HG02938 (cell line): ENCODE results near the gene HMX2.
"Not testable (repeated sequence)": the region's sequence is repeated elsewhere in the genome, so short reads cannot be mapped to it uniquely, and the experiment has no call there.

Experiments used
- ATAC-seq: cut with Tn5 transposase; IDR thresholded peaks from one replicate; pipeline ENCODE4 v1.9.1; 2021; ENCODE audit warnings: mild to moderate bottlenecking, moderate library complexity; ENCODE audit not compliant: unreplicated experiment

HMX2 gene

DNA sequence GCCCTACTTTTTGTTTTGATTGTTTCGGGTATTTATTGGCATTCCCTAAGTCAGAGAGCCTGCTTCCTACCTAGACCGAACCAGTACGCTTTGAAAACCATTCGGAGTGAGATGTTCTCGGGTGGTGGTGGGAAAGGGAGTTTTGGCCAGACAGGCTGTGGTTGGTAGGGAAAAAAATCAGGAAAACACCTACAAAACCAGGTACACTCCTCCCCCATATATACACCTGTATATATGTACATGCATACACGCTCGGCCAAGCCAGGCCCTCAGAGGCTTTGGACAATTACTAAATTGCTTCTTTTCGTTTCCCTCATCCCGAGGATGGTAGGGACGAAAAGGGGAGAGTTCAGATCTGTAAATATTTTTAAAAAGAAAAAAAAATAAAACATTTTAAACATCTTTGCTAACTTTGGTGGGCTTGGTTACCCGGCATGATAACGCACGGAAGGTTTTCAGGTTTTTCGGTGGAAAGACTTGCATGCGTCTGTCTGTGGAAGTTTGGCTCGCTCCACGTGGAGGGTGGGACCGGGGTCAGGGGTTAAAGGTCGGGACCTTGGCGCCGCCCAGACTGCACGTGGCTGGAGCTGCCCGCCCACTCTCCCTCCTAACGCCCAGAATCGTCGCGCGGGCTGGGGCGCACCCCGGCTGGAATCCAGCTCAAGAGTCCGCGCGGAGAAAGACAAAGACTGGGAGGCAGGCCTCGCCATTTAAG, 2.5 kb downstream of the HMX2 start:
- no peak for ATAC-seq

GRCh38 chr10:123150986-123151736, 3.2 kb downstream of the HMX2 start:
- no peak for ATAC-seq

DNA sequence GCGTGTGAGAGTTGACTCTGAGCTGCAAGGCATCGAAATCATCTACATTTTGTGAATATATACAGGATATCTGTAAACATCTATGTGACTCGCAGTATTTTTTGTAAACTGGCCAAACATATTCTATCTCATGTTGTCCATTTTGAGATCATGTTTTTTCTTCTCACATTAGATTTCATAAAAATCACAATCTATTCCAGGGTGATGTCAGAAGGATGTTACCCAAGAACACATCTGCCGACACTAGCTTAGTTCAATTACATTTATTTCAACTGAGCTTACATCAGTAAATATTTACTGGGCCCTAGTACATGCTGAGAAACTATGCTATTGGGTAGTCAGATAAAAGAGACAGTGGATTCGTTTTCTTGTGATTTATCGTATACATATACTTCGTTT, 3.8 kb downstream of the HMX2 start:
- no peak for ATAC-seq

DNA sequence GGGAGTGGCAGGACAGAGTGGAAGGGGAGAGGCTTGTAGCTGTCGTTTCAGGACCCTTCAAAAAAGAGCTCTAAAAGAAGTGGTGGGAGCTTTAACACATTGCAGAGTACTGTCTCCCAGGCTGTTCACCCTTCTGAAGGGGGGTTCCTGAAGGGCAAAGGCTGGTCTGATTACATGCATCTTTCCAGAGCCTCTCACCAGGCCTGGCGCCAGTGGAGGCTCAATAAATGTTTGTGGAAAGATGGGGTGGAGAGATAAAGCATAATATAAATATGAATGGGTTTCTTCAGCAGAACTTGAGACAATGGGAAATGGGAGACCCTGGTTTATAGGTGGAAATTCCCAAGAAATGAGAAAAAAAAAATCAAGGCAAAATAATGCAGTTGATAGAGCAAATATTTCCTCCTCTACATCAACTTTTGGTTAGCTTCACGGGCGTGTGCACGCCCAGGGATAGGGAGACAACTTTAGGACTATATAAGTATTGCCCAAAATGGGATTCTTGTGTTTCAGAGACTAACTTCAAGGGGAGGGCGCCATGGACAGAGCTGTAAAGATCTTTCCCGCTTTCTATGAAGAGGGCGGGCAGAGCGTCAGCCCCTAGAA, 5.7 kb downstream of the HMX2 start:
- ATAC-seq, result no peak

DNA sequence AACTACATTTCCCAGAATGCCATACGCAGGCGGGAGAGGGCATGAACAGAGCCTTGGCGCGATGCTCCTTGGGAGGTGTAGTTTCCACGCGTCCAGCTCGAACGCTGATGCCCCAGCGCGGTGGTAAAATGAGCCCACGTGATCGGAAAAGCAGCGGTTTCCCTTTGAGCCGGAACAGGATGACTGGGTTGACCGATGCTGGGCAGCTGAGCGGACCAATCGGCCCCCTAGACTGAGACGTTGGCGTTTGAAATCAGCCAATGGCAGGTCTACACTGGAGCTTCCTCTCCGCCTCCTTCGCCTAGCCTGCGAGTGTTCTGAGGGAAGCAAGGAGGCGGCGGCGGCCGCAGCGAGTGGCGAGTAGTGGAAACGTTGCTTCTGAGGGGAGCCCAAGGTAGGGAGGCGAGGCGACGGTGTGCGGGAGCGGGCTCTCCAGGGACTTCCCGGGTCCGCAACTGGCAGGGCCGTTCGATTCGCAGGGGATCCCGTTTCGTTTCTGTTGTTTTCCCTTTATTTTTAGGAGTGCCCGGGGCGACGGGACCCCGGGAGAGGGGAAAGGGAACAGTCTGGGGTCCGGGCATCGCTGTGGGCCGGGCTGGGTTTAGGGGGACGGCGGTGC, 6.3 kb downstream of the HMX2 start, which contains the start of gene BUB3:
BUB3 (plus strand) TSS at position 311 of the 619 bp plus-strand sequence. CDS start 516 bp downstream, outside the sequence.
- ATAC-seq, result peak; percentile 91

DNA sequence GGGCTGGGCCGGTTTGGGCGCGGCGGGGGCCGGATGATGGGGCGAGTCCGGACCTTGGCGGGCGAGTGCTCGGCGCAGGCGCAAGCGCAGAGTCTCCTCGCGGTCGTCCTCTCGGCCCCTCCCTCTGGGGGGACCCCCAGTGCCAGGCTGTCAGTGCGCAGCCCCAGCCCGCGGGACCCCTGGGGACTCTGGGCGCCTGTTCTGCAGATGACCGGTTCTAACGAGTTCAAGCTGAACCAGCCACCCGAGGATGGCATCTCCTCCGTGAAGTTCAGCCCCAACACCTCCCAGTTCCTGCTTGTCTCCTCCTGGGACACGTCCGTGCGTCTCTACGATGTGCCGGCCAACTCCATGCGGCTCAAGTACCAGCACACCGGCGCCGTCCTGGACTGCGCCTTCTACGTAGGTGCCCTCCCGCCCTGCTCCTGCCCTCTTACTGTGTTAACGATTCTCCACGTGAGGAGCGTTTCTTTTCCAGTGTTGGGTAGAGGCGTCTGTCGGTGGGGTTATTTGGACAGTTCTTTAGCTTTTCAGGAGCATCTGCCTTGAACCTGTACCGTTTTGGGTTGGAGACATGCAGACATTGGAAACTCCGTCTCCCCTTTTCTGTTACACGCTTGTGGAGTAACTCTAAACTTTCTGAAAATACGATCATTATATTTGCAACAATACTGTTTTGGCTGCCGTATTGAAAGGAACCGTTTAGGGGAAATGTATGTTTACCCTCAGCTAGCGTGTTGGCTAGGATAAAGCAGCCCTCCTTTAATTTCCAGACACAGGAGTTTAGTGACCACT, 7.0 kb downstream of the HMX2 start:
- peak; percentile 34 for ATAC-seq

GRCh38 chr10:123156078-123156477, 8.1 kb downstream of the HMX2 start:
- no peak for ATAC-seq

DNA sequence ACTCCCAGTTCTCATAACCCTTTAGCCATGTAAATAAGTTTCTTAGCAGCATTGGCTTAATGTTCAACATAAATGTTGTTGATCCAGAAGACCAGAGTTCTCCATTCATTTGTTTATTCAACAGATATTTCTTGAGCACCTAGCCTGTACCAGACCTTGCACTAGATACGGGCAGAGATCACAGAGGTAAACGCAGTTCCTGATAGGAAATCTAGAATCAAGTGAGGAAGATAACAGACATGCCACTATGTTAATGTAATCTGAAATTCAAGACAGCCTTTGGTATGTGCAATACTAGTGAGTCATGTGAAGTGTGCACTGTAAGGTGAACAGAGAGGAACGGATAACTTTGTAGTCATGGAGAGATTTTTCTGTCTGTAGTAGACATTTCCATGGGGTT, 9.3 kb downstream of the HMX2 start:
- no peak for ATAC-seq

DNA sequence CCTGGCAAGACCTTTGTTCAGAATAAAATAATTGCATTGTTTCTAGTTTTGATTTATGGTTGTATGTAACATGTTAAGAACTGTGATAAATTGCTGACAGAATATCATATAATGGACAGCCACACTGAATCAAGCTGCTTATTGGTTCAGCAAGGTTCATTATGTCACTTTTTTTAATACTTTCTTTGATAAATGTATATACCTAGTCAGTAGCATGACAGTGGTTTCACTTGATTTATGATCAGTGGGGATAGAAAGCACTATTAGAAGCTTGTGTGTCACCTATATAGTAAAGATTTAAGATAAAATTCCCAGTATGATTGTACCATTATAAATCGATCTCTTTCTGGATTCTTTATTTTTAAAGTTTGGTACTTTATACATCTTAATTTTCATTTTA, 10.7 kb downstream of the HMX2 start:
- no peak for ATAC-seq

- no peak for ATAC-seq
Measured at GRCh38 chr10:123160311-123160980, 12.5 kb downstream of the HMX2 start.

- no peak for ATAC-seq
Measured at GRCh38 chr10:123164319-123164718, 16.4 kb downstream of the HMX2 start.

GRCh38 chr10:123165445-123166072, 17.6 kb downstream of the HMX2 start:
- ATAC-seq, result no peak

- no peak for ATAC-seq
Measured at GRCh38 chr10:123166618-123167017, 18.7 kb downstream of the HMX2 start.

DNA sequence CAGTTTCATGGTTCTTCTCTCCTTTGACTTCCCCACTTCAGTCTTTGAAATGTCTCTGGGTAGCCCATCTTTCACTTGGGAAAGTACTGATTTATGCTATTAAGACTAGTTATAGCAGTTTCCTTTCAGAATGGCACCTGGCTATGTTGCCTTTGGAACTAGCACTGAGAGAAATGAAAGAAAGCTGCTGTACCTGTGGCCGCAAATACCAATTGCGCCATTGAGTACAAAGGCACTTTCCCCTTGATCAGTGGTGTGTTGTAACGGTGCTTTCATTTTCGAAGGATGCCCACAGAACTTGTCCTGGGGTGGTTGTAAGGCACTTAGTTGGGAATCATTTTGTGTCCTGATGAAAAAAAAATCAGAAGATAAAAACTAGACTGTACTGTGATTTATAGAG, 23.0 kb downstream of the HMX2 start:
- no peak for ATAC-seq

GRCh38 chr10:123171616-123172015, 23.7 kb downstream of the HMX2 start:
- ATAC-seq, result not testable (repeated sequence)

DNA sequence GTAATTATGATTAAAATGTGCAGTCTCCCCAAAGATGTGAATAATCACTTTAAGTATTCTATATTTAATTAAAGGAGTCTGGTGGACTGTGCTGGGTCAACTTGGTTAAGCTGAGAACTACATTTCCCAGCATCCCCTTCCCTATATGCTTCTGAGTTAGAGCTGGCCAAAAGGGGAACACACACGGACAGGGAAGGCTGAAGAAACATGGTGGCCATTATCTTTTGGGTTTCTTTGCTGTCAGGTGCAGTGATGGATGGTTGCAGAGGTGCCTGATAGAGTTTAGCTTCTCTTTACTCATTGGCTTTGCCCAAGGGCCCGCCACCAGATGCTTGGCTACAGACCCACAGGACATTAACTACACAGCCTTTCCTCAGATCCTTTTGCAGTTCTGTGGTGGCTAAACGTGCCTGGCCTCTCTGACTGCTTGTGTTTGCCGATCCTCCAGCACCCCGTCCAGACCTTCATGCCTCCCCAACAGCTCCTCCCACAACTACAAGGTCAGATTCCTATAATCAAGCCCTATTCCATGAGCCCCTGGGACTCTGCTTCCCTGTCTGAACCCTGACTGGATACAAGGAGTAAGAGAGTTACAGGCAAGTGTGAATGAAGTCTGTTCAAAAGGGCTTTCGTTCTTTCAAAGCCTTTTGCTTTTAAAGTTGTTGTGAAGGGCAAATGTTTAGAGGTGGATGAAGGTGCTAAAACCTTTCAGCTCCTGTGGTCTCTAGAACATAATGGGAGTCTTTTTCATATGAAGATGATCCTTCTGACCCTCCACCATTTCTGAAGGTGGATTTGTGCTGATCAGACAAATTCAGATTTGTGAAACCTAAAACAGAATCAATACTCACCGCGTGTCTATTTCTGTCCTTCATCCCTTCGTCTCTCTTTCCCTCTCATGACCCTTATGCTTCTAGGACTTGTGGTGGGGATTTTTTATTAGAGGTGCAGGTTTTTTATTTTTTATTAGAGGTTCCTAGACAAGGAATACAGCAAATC, 27.8 kb downstream of the HMX2 start:
- no peak for ATAC-seq

DNA sequence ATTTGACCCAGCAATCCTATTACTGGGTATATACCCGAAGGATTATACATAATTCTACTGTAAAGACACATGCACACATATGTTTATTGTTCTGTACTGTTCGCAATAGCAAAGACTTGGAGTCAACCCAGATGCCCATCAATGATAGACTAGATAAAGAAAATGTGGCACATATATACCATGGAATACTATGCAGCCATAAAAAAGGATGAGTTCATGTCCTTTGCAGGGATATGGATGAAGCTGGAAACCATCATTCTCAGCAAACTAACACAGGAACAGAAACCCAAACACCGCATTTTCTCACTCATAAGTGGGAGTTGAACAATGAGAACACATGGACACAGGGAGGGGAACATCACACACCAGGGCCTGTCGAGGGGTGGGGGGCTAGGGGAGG, 30.5 kb downstream of the HMX2 start:
- ATAC-seq, result not testable (repeated sequence)
